Naive thymus-derived CD4-positive, alpha-beta T cell (primary cell): ENCODE results near the gene STIP1. TPM values are rescaled to one million over a fixed set of nuclear protein-coding genes. Genes with fewer than 3 reads are reported as not detected.

ENCODE experiments used
- ATAC-seq: fragments of 150-1000 bp; cut with Tn5 transposase; 2 replicates; pipeline ENCODE4 v1.10.0; 2021; ENCODE audit warnings: mild to moderate bottlenecking, moderate library complexity
- CTCF ChIA-PET: fragments of 350-600 bp; sonication (Branson Sonifier 250); formaldehyde crosslinking; loops from one replicate; lab custom pipeline; 2021; ENCODE audit warnings: antibody characterized with exemption; lab: Charles Lee
- POLR2A ChIA-PET: fragments of 350-600 bp; sonication (Branson Sonifier 250); formaldehyde crosslinking; loops from one replicate; lab custom pipeline; 2021; ENCODE audit warnings: antibody characterized with exemption, inconsistent platforms; lab: Charles Lee
- DNase-seq, 9 donors: peaks; one replicate each; pipeline versions ENCODE4 v3.0.0 to v3.0.0-alpha.2; 2020 to 2022; ENCODE audit warnings: mixed read lengths in 1 of 9
- H3K27ac ChIP-seq: one replicate; pipeline ENCODE4 v1.7.0; 2013; ENCODE audit warnings: mild to moderate bottlenecking, low read depth, low read length, moderate library complexity
- H3K27me3 ChIP-seq, 2 donors: one replicate each; pipeline ENCODE4 v1.7.0; 2013; ENCODE audit warnings: low read length in 2 of 2, mild to moderate bottlenecking in 2 of 2, moderate library complexity in 2 of 2; ENCODE audit not compliant: control insufficient read depth in 2 of 2, insufficient read depth in 2 of 2
- H3K36me3 ChIP-seq, 3 experiments: 1 replicate in 2 of 3; 2 replicates in 1 of 3; pipeline ENCODE4 v1.7.0; 2013; ENCODE audit warnings: low read length in 3 of 3, mild to moderate bottlenecking in 3 of 3, moderate library complexity in 1 of 3; ENCODE audit not compliant: insufficient read depth in 3 of 3, control insufficient read depth in 2 of 3
- H3K4me1 ChIP-seq, 2 donors: one replicate each; pipeline ENCODE4 v1.7.0; 2013; ENCODE audit warnings: low read length in 2 of 2, mild to moderate bottlenecking in 2 of 2, moderate library complexity in 1 of 2; ENCODE audit not compliant: control insufficient read depth in 2 of 2, insufficient read depth in 2 of 2
- H3K4me3 ChIP-seq: 2 replicates; pipeline ENCODE4 v1.7.0; 2013; ENCODE audit warnings: mild to moderate bottlenecking, low read length
- H3K9me3 ChIP-seq, 3 experiments: 1 replicate in 2 of 3; 2 replicates in 1 of 3; pipeline ENCODE4 v1.7.0; 2013; ENCODE audit warnings: low read length in 3 of 3; ENCODE audit not compliant: control insufficient read depth in 2 of 3
- H3K27ac Mint-ChIP-seq, 9 donors: one replicate each; pipeline ENCODE4 v1.8.0; 2020 to 2022; ENCODE audit warnings: mixed read lengths in 9 of 9, mild to moderate bottlenecking in 8 of 9, moderate library complexity in 5 of 9, inconsistent platforms in 2 of 9
- H3K27me3 Mint-ChIP-seq, 5 donors: one replicate each; pipeline ENCODE4 v1.8.0; 2021 to 2022; ENCODE audit warnings: mixed read lengths in 5 of 5, mild to moderate bottlenecking in 1 of 5
- H3K36me3 Mint-ChIP-seq, 5 donors: one replicate each; pipeline ENCODE4 v1.8.0; 2020 to 2022; ENCODE audit warnings: mixed read lengths in 5 of 5, mild to moderate bottlenecking in 3 of 5, inconsistent platforms in 1 of 5
- H3K4me1 Mint-ChIP-seq, 7 donors: one replicate each; pipeline ENCODE4 v1.8.0; 2020 to 2022; ENCODE audit warnings: mixed read lengths in 7 of 7, mild to moderate bottlenecking in 3 of 7, inconsistent platforms in 1 of 7
- H3K4me3 Mint-ChIP-seq, 10 donors: one replicate each; pipeline ENCODE4 v1.8.0; 2020 to 2022; ENCODE audit warnings: mild to moderate bottlenecking in 10 of 10, mixed read lengths in 10 of 10, moderate library complexity in 6 of 10, inconsistent platforms in 2 of 10
- H3K9me3 Mint-ChIP-seq, 11 donors: one replicate each; pipeline ENCODE4 v1.8.0; 2020 to 2022; ENCODE audit warnings: mixed read lengths in 11 of 11, mild to moderate bottlenecking in 4 of 11, inconsistent platforms in 1 of 11, moderate library complexity in 1 of 11
- intact Hi-C, 2 donors: fragments of 100-400 bp; cut with micrococcal nuclease; formaldehyde crosslinking; loops; one replicate each; pipeline ENCODE4 v1.15.1; 2023
- polyA plus RNA-seq, 2 donors: library from polyadenylated mRNA; unstranded; fragments of 300-500 nt; fragmentation: Illumina TruSeq; gene quantifications; one replicate each; pipeline ENCODE4 v1.2.3, GENCODE V29; 2021
- total RNA-seq, 6 experiments: library from RNA in 5 of 6; stranded (reverse) in 5 of 6; gene quantifications; 1 replicate in 5 of 6; 2 replicates in 1 of 6; pipeline ENCODE4 v1.2.3 and lab custom pipeline; 2021 to 2026

The STIP1 gene
- total and polyA plus RNA-seq, 7 experiments from 2014 or later = 45.1 to 243 (median 88.8) TPM

DNA sequence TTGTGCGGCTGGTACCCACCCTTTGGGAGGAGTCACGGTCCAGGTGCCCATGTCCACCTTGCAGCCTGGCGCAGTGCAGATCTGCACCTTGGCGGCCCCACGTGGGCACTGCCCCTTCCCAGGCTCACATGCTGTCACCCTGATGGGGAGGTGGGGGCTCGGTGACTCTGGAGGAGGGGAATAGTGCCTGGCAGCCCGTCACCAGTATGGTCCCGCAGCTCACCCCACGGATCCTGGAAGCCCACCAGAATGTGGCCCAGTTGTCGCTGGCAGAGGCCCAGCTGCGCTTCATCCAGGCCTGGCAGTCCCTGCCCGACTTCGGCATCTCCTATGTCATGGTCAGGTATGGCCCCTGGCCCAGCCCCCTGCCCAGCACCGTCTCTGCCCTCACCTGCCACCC is 34.8 kb downstream of the STIP1 start:
- ChIA-PET POLR2A (interaction anchor here (0.8 to 14.3 kb wide), 3 partner anchors 13 to 47 kb away, joined by 3 to 220 read pairs (median 5); partner anchors contain the start of gene FERMT3), CTCF (no interaction called here)
- Histone ChIP-seq H3K4me1 (peaks cover 7 to 11% of the 10 kb centered on the region in 2 donors), H3K27ac (no peak overlapping the region), H3K4me3 (no peak overlapping the region), H3K27me3 (no peaks in the 10 kb centered on the region), H3K36me3 (peaks cover 7 to 63% (median 14%) of the 10 kb centered on the region in 3 experiments), H3K9me3 (no peaks in the 10 kb centered on the region)
- Mint-ChIP-seq H3K4me3 (no peak overlapping the region), H3K9me3 (no peaks in the 10 kb centered on the region), H3K36me3 (peaks cover 0 to 15% (median 4%) of the 10 kb centered on the region in 5 donors), H3K27ac (no peak overlapping the region), H3K27me3 (no peaks in the 10 kb centered on the region), H3K4me1 (peaks cover 0 to 17% (median 11%) of the 10 kb centered on the region in 7 donors)
- DNase-seq = no peak
- no peak for ATAC-seq
- intact Hi-C loops = no loop called here

DNA sequence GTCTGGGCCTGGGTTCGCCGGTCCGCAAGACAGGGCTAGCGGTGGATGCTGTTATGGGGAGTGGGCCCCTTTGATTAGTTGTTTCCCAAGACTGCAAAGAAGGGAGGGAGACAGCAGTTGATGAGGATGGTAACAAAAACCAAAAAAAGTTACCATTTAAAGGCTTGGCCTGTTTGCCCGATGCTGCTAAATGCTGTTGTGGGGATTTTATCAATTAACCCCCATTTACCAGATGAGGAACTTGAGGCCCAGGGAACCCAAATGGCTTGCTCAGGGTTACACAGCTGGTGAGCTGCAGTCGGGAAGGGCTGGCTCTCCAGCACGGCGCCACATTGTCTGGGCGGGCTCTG is 36.7 kb downstream of the STIP1 start:
- H3K27me3 Mint-ChIP-seq = no peaks in the 10 kb centered on the region
- Histone ChIP-seq H3K4me1 (peaks cover 15 to 19% of the 10 kb centered on the region in 2 donors), H3K4me3 (no peak overlapping the region), H3K27me3 (no peaks in the 10 kb centered on the region), H3K27ac (no peak overlapping the region), H3K36me3 (peaks cover 7 to 53% (median 14%) of the 10 kb centered on the region in 3 experiments), H3K9me3 (no peaks in the 10 kb centered on the region)
- peaks cover 6 to 22% (median 19%) of the 10 kb centered on the region in 7 donors for H3K4me1 Mint-ChIP-seq
- H3K4me3 Mint-ChIP-seq = no peak overlapping the region
- intact Hi-C loops = no loop called here
- ATAC-seq (no peak), DNase-seq (no peak)
- CTCF ChIA-PET = interaction anchor here (0.6 to 5.5 kb wide), 3 partner anchors 16 to 470 kb away, joined by 3 to 66 read pairs (median 4); partner anchors contain the start of gene FERMT3
- POLR2A ChIA-PET = interaction anchor here (0.7 to 14.3 kb wide), 2 partner anchors 13 to 15 kb away, joined by 3 to 220 read pairs; partner anchors contain the start of gene FERMT3
- H3K36me3 Mint-ChIP-seq = peaks cover 0 to 11% (median 4%) of the 10 kb centered on the region in 5 donors
- H3K27ac Mint-ChIP-seq = peak overlapping the region in 1 of 9 donors; percentile 51
- H3K9me3 Mint-ChIP-seq = no peaks in the 10 kb centered on the region

DNA sequence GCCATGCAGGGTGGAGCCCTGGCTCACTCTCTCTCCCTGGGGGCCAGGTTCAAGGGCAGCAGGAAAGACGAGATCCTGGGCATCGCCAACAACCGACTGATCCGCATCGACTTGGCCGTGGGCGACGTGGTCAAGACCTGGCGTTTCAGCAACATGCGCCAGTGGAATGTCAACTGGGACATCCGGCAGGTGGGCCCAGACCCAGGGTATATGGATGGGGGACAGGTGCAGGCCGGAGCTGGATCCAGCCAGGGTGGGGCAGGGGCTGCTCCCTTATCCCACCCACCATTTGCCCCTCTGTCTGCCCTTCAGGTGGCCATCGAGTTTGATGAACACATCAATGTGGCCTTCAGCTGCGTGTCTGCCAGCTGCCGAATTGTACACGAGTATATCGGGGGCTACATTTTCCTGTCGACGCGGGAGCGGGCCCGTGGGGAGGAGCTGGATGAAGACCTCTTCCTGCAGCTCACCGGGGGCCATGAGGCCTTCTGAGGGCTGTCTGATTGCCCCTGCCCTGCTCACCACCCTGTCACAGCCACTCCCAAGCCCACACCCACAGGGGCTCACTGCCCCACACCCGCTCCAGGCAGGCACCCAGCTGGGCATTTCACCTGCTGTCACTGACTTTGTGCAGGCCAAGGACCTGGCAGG is 37.2 kb downstream of the STIP1 start:
- Histone ChIP-seq H3K4me3 (no peak overlapping the region), H3K27ac (no peak overlapping the region), H3K9me3 (no peaks in the 10 kb centered on the region), H3K27me3 (no peaks in the 10 kb centered on the region), H3K4me1 (peaks cover 16 to 20% of the 10 kb centered on the region in 2 donors), H3K36me3 (peaks cover 7 to 51% (median 14%) of the 10 kb centered on the region in 3 experiments)
- Mint-ChIP-seq H3K4me3 (no peak overlapping the region), H3K9me3 (no peaks in the 10 kb centered on the region), H3K27ac (no peak overlapping the region), H3K36me3 (peaks cover 0 to 10% (median 4%) of the 10 kb centered on the region in 5 donors), H3K27me3 (no peaks in the 10 kb centered on the region), H3K4me1 (peaks cover 6 to 27% (median 19%) of the 10 kb centered on the region in 7 donors)
- no peak for ATAC-seq
- intact Hi-C loops = no loop called here
- CTCF ChIA-PET = interaction anchor here (0.6 to 5.5 kb wide), 6 partner anchors 8 to 470 kb away, joined by 3 to 66 read pairs (median 4); partner anchors contain the start of gene FERMT3
- no peak for DNase-seq
- POLR2A ChIA-PET = interaction anchor here (0.7 to 14.3 kb wide), 7 partner anchors 12 to 81 kb away, joined by 3 to 220 read pairs (median 4); partner anchors contain the start of genes BAD, FERMT3, GPR137 and PPP1R14B

- H3K4me1 ChIP-seq = peaks cover 20 to 24% of the 10 kb centered on the region in 2 donors
- no peak overlapping the region for H3K27ac ChIP-seq
- peaks cover 7 to 39% (median 14%) of the 10 kb centered on the region in 3 experiments for H3K36me3 ChIP-seq
- peak overlapping the region in 7 of 10 donors; percentile 56 to 93 (median 89) for H3K4me3 Mint-ChIP-seq
- ChIA-PET CTCF (interaction anchor here (0.7 to 5.5 kb wide), 4 partner anchors 9 to 78 kb away, joined by 3 to 66 read pairs (median 4); partner anchors contain the start of gene FERMT3), POLR2A (interaction anchor here (0.7 to 14.3 kb wide), 10 partner anchors 10 to 80 kb away, joined by 3 to 220 read pairs (median 4); partner anchors contain the start of genes BAD, FERMT3, GPR137 and PLCB3)
- no peaks in the 10 kb centered on the region for H3K9me3 Mint-ChIP-seq
- H3K27me3 ChIP-seq = no peaks in the 10 kb centered on the region
- peaks cover 11 to 37% (median 22%) of the 10 kb centered on the region in 7 donors for H3K4me1 Mint-ChIP-seq
- H3K9me3 ChIP-seq = no peaks in the 10 kb centered on the region
- no peak for ATAC-seq
- H3K27me3 Mint-ChIP-seq = no peaks in the 10 kb centered on the region
- no peak overlapping the region for H3K4me3 ChIP-seq
- peaks cover 0 to 2% (median 0%) of the 10 kb centered on the region in 5 donors for H3K36me3 Mint-ChIP-seq
- no peak for DNase-seq
- intact Hi-C loops = no loop called here
- H3K27ac Mint-ChIP-seq = peak overlapping the region in 7 of 9 donors; percentile 24 to 90 (median 65)
These were observed 38.4 kb downstream of the STIP1 start for GRCh38 chr11:64224151-64224890.

DNA sequence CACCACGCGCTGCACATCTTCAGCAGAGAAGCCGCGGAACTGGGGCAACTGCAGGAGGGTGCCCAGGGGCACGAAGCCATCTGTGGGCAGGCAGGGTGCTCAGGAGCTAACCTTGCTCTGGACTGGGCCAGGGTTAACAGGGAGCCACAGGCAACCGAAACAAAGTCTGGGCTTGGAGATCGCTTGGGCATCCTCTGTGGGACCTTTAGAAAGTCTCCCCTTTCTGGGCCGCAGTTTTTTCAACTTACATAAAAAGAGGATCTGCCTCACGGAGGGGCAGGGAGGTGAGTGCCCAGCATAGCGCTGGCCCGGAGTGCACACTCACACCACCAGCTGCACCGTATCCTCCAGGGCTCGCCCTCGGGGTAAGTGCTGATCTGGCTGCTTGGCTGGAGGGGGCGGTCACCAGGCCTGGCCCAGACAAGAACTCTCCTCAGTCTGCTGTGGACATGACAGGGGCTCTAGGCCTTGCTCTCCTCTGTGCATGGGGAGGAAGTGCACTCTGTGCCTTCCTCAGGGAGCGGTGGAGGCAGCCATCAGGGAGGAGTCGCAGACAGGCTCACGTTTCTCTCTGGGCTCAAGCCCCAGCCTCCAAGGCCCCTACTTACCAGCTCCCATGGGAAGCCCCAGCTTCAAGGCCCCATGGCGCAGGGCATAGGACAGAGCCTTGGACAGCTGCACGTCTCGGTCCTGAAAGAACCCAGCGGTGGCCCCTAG is 39.1 kb downstream of the STIP1 start:
- Histone ChIP-seq H3K36me3 (peaks cover under 1 to 32% (median 13%) of the 10 kb centered on the region in 3 experiments), H3K4me3 (peak overlapping the region; percentile 60), H3K9me3 (no peaks in the 10 kb centered on the region), H3K4me1 (peaks cover 27 to 31% of the 10 kb centered on the region in 2 donors), H3K27me3 (no peaks in the 10 kb centered on the region), H3K27ac (peak overlapping the region; percentile 89)
- CTCF ChIA-PET = interaction anchor here (0.7 to 5.5 kb wide), 2 partner anchors 19 to 76 kb away, joined by 3 to 66 read pairs; partner anchors contain the start of gene FERMT3
- POLR2A ChIA-PET = interaction anchor here (0.6 to 14.3 kb wide), 10 partner anchors 16 to 570 kb away, joined by 4 to 220 read pairs (median 12); partner anchors contain the start of genes BAD, FERMT3, FKBP2 and GPR137
- H3K36me3 Mint-ChIP-seq = peaks cover 0 to 2% (median 0%) of the 10 kb centered on the region in 5 donors
- intact Hi-C loops = no loop called here
- peak overlapping the region; percentile 32 to 90 (median 82) for H3K27ac Mint-ChIP-seq
- H3K4me1 Mint-ChIP-seq = peaks cover 15 to 44% (median 29%) of the 10 kb centered on the region in 7 donors
- no peaks in the 10 kb centered on the region for H3K27me3 Mint-ChIP-seq
- DNase-seq = no peak
- no peaks in the 10 kb centered on the region for H3K9me3 Mint-ChIP-seq
- H3K4me3 Mint-ChIP-seq = peak overlapping the region; percentile 87 to 96 (median 92)
- ATAC-seq = no peak
